ENCODE measurements around the gene YIPF4. TPM values are rescaled to one million over a fixed set of nuclear protein-coding genes. Genes with fewer than 3 reads are reported as not detected.

The YIPF4 gene
- total and polyA plus RNA-seq, 2 of the 8 experiments (the other 6 are each of a cell fraction or from before 2014, with no cell fraction given), result 2.9 to 21.4 TPM

DNA sequence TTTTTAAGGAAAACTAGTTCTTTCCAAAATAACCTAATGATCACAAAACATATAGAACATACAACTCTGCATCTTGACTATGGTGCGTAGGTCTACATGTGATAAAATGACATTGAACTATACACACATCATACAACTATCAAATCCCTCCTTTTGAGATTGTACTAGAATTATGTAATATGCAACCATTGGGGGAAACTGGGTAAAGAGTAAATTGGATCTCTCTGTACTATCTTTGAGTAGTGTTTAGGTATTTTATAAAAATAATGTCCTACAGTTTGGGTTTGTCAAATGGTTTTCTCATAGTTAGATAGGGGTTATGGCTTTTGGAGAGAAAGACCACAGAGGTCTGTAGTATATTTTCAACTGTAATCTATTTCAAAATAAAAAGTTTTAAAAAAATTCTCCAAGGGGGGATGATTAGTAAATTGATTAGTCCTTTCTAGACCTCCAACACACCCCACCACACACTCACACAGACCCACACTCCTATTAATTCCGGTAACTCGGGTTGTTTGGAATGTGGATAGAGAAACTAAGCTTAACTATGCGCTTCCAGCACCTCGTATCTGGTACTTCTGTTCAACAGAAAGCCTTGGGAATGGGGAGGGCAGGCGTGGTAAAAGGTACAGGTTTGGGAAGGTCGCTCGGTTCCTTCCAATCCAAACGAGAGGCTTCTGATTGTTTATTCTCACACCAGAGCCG is 78.4 kb downstream of the YIPF4 start (continued):
- TF ChIP-seq, protein P1, sequence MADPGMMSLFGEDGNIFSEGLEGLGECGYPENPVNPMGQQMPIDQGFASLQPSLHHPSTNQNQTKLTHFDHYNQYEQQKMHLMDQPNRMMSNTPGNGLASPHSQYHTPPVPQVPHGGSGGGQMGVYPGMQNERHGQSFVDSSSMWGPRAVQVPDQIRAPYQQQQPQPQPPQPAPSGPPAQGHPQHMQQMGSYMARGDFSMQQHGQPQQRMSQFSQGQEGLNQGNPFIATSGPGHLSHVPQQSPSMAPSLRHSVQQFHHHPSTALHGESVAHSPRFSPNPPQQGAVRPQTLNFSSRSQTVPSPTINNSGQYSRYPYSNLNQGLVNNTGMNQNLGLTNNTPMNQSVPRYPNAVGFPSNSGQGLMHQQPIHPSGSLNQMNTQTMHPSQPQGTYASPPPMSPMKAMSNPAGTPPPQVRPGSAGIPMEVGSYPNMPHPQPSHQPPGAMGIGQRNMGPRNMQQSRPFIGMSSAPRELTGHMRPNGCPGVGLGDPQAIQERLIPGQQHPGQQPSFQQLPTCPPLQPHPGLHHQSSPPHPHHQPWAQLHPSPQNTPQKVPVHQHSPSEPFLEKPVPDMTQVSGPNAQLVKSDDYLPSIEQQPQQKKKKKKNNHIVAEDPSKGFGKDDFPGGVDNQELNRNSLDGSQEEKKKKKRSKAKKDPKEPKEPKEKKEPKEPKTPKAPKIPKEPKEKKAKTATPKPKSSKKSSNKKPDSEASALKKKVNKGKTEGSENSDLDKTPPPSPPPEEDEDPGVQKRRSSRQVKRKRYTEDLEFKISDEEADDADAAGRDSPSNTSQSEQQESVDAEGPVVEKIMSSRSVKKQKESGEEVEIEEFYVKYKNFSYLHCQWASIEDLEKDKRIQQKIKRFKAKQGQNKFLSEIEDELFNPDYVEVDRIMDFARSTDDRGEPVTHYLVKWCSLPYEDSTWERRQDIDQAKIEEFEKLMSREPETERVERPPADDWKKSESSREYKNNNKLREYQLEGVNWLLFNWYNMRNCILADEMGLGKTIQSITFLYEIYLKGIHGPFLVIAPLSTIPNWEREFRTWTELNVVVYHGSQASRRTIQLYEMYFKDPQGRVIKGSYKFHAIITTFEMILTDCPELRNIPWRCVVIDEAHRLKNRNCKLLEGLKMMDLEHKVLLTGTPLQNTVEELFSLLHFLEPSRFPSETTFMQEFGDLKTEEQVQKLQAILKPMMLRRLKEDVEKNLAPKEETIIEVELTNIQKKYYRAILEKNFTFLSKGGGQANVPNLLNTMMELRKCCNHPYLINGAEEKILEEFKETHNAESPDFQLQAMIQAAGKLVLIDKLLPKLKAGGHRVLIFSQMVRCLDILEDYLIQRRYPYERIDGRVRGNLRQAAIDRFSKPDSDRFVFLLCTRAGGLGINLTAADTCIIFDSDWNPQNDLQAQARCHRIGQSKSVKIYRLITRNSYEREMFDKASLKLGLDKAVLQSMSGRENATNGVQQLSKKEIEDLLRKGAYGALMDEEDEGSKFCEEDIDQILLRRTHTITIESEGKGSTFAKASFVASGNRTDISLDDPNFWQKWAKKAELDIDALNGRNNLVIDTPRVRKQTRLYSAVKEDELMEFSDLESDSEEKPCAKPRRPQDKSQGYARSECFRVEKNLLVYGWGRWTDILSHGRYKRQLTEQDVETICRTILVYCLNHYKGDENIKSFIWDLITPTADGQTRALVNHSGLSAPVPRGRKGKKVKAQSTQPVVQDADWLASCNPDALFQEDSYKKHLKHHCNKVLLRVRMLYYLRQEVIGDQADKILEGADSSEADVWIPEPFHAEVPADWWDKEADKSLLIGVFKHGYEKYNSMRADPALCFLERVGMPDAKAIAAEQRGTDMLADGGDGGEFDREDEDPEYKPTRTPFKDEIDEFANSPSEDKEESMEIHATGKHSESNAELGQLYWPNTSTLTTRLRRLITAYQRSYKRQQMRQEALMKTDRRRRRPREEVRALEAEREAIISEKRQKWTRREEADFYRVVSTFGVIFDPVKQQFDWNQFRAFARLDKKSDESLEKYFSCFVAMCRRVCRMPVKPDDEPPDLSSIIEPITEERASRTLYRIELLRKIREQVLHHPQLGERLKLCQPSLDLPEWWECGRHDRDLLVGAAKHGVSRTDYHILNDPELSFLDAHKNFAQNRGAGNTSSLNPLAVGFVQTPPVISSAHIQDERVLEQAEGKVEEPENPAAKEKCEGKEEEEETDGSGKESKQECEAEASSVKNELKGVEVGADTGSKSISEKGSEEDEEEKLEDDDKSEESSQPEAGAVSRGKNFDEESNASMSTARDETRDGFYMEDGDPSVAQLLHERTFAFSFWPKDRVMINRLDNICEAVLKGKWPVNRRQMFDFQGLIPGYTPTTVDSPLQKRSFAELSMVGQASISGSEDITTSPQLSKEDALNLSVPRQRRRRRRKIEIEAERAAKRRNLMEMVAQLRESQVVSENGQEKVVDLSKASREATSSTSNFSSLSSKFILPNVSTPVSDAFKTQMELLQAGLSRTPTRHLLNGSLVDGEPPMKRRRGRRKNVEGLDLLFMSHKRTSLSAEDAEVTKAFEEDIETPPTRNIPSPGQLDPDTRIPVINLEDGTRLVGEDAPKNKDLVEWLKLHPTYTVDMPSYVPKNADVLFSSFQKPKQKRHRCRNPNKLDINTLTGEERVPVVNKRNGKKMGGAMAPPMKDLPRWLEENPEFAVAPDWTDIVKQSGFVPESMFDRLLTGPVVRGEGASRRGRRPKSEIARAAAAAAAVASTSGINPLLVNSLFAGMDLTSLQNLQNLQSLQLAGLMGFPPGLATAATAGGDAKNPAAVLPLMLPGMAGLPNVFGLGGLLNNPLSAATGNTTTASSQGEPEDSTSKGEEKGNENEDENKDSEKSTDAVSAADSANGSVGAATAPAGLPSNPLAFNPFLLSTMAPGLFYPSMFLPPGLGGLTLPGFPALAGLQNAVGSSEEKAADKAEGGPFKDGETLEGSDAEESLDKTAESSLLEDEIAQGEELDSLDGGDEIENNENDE (IDR thresholded peaks at IDR 0.05; ENCODE audit: insufficient replicate concordance, low read length), result no peak
- TF ChIP-seq GTF2F1 (IDR thresholded peaks at IDR 0.05; ENCODE audit: borderline replicate concordance, low read depth, low read length) (no peak), TEAD4 (IDR thresholded peaks at IDR 0.05; ENCODE audit: low read depth, low read length) (no peak), JUN (IDR thresholded peaks at IDR 0.05; ENCODE audit: low read depth, low read length) (no peak), TBP (IDR thresholded peaks at IDR 0.05; ENCODE audit: low read depth, low read length) (no peak), NANOG (IDR thresholded peaks at IDR 0.05; ENCODE audit: insufficient read depth, low read depth, low read length, poor library complexity, severe bottlenecking) (no peak), SP4 (IDR thresholded peaks at IDR 0.05; ENCODE audit: low read length) (no peak), CHD1 (IDR thresholded peaks at IDR 0.05; ENCODE audit: low read depth, low read length) (no peak), BRCA1 (IDR thresholded peaks at IDR 0.05; ENCODE audit: low read depth, low read length) (no peak), HDAC6 (IDR thresholded peaks at IDR 0.05; ENCODE audit: low read depth, low read length) (no peak)
- TF ChIP-seq, protein P2, sequence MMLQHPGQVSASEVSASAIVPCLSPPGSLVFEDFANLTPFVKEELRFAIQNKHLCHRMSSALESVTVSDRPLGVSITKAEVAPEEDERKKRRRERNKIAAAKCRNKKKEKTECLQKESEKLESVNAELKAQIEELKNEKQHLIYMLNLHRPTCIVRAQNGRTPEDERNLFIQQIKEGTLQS (IDR thresholded peaks at IDR 0.05; ENCODE audit: insufficient read depth, low read depth, low read length), result no peak

Measured in H1 (cell line).